ENCODE results near the gene UBL3. TPM values are rescaled to one million over a fixed set of nuclear protein-coding genes. Genes with fewer than 3 reads are reported as not detected.

The UBL3 gene
- total RNA-seq, 1 donor from 2014 or later: 39.6 TPM

- no peak for ATAC-seq
- intact Hi-C loops (cut with DNase I): no loop called here
Observed at GRCh38 chr13:29832761-29833298, 17.6 kb downstream of the UBL3 start.

DNA sequence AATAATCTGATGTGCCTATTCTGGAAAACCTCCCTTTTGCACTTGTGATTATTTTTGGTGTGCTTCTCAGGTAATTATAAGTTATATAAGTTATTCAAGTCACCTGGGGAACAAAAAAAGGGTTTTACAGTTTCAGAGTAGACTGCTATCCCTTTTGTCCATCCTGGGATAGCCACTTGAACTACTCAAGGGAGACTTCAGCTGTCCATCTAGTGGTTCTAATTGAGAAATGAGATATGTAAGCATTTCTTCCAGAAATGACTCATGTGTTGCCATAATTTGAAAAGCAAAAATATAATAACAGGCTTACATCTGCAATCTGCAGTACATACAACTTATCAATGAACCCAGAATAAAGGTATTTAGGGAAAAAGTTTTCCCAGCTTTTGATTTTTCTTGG, 20.4 kb downstream of the UBL3 start:
- no peak for DNase-seq (ENCODE audit: low spot score)
- ATAC-seq: no peak
- intact Hi-C loops (cut with DNase I): no loop called here

More at GRCh38 chr13:29832761-29833298, 17.6 kb downstream of the UBL3 start:
- DNase-seq (ENCODE audit: low spot score): no peak

DNA sequence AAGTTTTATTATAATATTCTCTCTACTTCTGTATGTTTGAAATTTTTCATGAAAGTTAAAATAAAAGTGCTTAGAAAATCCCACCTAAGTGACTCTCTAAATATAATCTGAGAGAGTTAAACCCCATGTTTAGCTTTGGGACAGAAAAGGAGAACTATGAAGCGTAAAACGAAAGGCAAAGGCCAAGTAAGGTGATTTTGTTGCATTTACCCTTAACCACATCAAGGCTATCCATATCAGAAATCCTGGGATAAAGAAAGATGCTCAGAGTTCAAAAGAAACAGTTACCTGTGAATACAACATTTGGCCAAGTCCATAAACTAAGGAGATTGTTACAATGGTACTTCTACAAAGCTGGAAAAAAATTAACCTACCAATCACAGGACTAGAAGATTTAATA, 31.3 kb downstream of the UBL3 start:
- ATAC-seq: no peak
- DNase-seq (ENCODE audit: low spot score): no peak
- intact Hi-C loops (cut with DNase I): no loop called here

- intact Hi-C loops (cut with DNase I): no loop called here
- ATAC-seq (no peak), DNase-seq (ENCODE audit: low spot score) (no peak)
Observed at GRCh38 chr13:29817604-29818378, 32.6 kb downstream of the UBL3 start.

DNA sequence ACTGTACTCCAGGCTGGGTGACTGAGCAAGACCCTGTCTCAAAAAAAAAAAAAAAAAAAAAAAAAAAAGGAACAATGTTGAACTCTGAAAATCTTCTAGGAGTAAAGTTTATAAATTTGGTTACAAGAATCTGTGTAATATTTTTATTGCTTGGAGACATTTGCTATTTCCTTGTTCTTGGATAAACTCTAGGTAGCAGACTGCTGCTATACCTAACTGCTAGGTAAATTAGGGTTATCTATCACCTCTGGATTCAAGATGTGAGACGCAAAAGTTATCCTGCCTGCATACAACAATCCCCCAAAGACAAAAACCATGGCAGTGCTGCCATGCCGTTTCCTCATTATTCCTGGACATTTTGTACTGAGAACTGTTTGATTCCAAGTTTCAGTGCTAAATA, 33.7 kb downstream of the UBL3 start:
- ATAC-seq: no peak
- intact Hi-C loops (cut with DNase I): no loop called here
- no peak for DNase-seq (ENCODE audit: low spot score)

DNA sequence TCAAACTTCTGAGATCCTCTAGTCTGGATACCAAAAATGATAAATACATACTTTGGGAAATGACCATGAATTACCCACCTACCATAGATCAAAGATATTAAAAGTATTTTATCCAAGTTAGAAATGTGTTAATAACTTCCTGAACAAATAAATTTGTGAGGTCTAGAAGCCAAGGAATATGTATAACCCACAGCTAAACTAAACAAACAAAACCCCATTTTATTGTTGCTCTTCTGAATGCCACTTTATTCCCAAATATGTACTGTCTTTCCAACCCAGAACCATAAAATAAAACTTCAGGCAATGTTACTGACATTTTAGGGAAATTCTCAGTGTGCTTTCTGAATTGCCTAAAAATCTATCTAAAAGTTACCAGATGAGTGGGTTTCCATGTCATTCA, 35.1 kb downstream of the UBL3 start:
- intact Hi-C loops (cut with DNase I): no loop called here
- no peak for ATAC-seq
- DNase-seq (ENCODE audit: low spot score): no peak

- intact Hi-C loops (cut with DNase I): no loop called here
- DNase-seq (ENCODE audit: low spot score) (no peak), ATAC-seq (no peak)
Observed at GRCh38 chr13:29810898-29811297, 39.5 kb downstream of the UBL3 start.

GRCh38 chr13:29810145-29810742, 40.2 kb downstream of the UBL3 start:
- DNase-seq (ENCODE audit: low spot score) (no peak), ATAC-seq (no peak)
- intact Hi-C loops (cut with DNase I): no loop called here

DNA sequence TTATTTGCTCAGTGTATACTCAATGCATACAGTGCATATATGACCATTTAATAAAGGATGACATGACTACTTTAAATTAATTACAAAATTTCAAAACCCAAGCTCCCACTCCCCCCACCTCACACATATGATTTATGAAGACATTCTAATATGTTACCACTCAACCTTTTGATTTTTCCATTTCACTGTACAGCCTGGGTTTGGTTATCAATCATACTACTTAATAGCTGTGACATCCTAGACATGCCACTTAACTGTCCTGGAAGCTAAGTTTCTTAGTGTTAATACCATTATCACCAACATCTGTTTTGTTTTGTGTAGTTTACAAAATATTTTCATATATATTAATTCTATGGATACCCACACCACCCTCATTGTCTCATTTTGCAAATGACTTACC, 42.2 kb downstream of the UBL3 start:
- no peak for ATAC-seq
- no peak for DNase-seq (ENCODE audit: low spot score)
- intact Hi-C loops (cut with DNase I): no loop called here

GRCh38 chr13:29805994-29806979, 44.1 kb downstream of the UBL3 start:
- DNase-seq (ENCODE audit: low spot score) (no peak), ATAC-seq (no peak)
- intact Hi-C loops (cut with DNase I): no loop called here

GRCh38 chr13:29803221-29803620, 47.2 kb downstream of the UBL3 start:
- DNase-seq (ENCODE audit: low spot score): no peak
- ATAC-seq: no peak
- intact Hi-C loops (cut with DNase I): no loop called here

- intact Hi-C loops (cut with DNase I): no loop called here
- ATAC-seq: peak; percentile 46
- DNase-seq (ENCODE audit: low spot score): no peak
Observed at GRCh38 chr13:29802621-29803020, 47.8 kb downstream of the UBL3 start.

GRCh38 chr13:29801737-29802305, 48.6 kb downstream of the UBL3 start:
- ATAC-seq (no peak), DNase-seq (ENCODE audit: low spot score) (no peak)
- intact Hi-C loops (cut with DNase I): no loop called here

DNA sequence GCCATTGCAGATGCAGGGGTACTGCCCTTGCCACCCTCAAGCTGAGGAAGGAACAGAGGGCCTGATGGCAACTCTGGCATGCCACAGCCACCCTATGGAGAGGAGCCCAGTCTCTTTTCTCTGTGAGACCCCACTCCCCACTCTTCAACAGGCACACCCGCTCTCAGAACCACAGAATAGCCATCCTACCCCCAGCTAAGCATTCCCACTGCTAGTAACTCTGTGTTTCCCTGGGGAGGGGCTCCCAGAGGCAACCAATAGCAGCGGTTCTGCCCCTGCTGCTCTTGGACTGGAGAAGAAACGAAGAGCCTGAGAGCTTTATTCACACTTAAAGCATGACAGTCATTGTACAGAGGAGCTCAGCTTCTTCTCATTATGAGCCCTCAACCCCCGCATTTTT, 49.3 kb downstream of the UBL3 start:
- intact Hi-C loops (cut with DNase I): no loop called here
- DNase-seq (ENCODE audit: low spot score): no peak
- ATAC-seq: no peak

DNA sequence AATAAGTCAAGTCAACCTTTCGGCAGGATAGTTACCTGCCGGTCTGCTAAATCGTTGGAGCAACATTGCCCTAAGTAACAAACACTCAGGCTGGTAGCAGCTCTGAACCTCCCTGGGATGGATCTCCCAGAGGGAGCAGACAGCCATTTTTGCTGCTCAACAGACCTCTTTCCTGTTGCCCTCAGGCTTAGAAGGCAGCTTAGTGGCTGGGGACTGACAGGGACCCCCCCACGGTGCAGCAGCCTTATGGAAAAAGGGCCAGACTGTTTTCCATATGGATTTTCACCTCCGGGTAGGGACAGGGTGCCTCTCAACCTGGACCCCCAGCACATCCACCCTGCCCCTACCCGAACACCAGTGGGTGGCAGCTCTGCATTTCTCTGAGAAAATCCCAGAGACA, 49.7 kb downstream of the UBL3 start:
- ATAC-seq: no peak
- no peak for DNase-seq (ENCODE audit: low spot score)
- intact Hi-C loops (cut with DNase I): no loop called here

DNA sequence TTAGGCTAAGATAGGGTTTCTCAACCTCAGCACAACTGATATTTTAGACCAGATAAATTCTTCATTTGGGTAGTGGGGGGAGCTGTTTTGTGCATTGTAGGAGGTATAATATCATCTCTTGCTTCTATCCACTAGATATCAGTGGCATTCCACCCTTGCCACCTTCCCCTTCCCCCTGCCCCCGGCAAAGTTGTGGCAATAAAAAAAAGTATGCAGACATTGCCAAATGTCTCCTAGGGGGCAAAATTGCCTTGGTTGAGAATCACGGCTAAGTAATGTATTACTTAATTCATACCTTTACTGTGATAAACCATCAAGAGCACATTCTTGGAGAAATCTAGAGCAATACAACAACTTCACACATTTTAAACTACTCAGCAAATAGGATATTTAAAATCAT, 51.4 kb downstream of the UBL3 start:
- intact Hi-C loops (cut with DNase I): no loop called here
- no peak for ATAC-seq
- DNase-seq (ENCODE audit: low spot score): no peak

- intact Hi-C loops (cut with DNase I): no loop called here
- ATAC-seq (no peak), DNase-seq (ENCODE audit: low spot score) (no peak)
Observed at GRCh38 chr13:29791997-29792780, 58.2 kb downstream of the UBL3 start.

DNA sequence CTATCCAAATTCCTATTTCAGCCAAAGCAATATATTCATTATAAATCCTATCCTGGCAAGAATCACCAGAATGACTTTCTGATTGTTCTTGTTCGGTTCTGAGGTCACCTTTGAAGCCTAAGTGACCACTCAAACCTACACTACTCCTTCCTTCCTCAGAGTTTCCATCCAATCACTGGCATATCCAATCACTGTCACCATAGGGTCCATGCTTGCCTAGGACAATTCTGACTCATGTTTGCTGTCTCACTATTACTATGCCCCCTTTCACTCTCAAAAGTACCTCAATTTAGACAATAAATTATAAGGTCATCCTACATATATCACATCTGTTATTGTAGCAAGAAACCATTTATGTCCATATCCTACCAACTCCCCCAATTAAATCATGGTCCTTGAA, 58.9 kb downstream of the UBL3 start:
- DNase-seq (ENCODE audit: low spot score): no peak
- intact Hi-C loops (cut with DNase I): no loop called here

More for the DNA sequence above, 58.9 kb downstream of the UBL3 start:
- ATAC-seq: no peak

Measured in sciatic nerve (tissue), 2 donors.